HG03521 (cell line): Measurements from ENCODE around the gene EPHB1.

ENCODE experiments used
- ATAC-seq: cut with Tn5 transposase; IDR thresholded peaks from one replicate; pipeline ENCODE4 v1.9.1; 2021; ENCODE audit warnings: mild to moderate bottlenecking, moderate library complexity; ENCODE audit not compliant: unreplicated experiment

Gene EPHB1

DNA sequence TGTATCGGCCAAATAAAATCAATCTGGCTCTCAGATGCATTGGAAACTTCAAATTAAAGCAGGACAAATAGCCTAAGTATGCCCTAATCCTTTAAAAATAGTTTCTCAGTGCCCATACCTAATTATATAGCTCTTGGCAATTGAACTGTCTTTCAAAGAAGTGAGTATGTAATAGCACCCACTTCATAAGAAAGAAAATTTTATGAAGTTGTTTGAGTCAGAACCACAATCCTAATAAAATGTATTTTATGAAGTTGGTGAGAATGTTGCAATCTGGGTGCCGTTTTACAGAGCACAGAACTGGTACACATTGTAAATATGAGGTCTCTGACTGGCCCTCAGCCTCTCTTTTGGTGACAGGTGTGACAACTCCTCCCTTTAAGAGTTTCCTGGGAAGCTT lies 45.4 kb downstream of the EPHB1 start:
- ATAC-seq = no peak

DNA sequence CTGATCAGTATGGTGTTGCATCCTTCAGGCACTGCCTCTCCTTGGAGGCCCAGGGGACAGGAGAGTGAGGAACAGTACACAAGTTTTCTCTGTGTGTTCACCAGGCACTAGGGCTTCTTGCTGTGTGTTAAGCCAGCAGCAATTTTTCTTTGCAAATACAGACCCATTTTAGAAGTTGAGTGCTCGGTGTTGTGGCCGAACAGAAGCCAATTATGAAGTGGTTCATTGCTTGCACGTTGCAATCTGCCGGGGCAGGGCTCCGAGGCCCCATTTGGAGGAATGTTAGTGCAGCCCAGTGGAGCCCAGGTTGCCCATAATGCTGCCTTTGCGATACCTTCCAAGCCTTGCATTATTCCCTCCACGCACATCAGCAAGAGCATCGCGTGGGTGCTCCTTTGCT lies 51.0 kb downstream of the EPHB1 start:
- ATAC-seq = no peak

GRCh38 chr3:134846911-134847317 lies 51.9 kb downstream of the EPHB1 start:
- no peak for ATAC-seq

DNA sequence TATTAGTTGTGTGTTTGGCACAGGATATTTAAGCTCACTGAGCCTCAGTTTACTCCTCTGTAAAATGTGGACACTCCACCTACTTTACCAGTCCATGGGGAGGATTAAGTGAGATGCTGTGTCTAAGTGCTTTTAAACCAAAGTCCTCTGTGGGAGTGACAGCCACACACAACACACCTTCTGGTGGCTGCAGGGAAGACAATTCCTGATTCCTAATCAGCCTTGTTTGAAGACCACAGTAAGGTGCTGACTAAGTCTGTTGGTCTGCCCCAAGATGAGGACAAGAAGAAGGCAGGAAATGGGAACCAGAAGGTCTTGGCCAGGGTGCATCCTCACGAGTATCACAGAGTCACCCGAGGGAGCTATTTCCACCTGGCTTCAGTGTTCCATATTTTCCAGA lies 52.3 kb downstream of the EPHB1 start:
- ATAC-seq = no peak

DNA sequence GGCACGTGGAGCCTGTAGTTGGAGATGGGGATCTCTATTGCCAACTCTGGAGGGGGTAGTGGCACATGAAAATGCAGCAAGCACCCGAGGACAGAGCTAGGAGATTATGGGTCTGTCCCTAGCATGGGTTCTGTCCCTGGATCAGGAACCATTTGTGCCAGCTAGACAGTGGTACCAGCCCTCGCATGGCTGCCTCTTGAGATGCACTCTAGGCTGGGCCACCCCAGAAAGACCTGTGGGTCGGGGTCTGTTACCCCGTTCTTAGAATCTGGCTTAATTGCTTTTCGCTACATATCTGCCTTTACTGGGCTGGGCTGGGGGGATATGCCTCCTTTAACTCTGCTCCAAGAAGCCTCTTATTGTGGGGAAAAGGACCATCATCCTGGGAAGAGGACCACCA lies 54.5 kb downstream of the EPHB1 start:
- ATAC-seq = no peak

DNA sequence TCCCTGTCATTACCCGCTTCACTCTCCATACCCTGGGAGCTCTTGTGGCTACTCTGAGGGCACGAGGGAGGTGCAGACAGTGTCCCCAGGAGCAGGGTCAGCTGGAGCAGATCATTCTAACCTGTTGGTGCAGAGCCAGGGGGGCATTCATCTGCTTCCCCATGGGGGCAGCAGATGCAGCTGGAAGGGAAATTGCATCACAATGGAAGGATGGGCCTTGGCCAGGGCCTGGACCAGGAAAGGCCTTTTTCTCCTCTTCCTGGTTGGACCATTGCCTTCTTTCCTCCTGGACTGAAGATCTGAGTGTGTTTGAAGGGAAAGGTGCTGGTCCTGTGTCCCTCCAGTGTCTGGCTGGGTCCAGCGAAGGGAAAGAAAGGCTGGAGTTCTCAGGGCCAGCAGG lies 55.7 kb downstream of the EPHB1 start:
- no peak for ATAC-seq

DNA sequence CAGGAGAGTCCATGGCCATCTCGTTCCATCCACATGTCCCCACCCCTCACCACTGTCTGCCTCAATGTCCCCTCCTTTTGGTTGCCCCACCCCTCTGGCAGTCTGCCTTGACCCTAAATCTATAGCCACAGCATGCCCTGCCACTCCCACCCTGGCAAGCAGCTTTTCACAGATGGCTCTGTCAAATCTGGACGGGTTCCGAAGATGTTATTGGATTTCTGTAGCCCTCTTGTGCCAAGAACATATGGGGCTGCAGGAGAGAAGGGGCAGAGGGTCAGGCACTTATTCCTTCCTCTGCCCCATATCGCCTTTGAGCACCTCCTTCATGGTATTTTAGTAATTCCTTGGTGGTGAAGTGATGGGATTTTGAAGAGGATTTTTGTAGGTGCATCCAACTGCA lies 57.1 kb downstream of the EPHB1 start:
- ATAC-seq = no peak

DNA sequence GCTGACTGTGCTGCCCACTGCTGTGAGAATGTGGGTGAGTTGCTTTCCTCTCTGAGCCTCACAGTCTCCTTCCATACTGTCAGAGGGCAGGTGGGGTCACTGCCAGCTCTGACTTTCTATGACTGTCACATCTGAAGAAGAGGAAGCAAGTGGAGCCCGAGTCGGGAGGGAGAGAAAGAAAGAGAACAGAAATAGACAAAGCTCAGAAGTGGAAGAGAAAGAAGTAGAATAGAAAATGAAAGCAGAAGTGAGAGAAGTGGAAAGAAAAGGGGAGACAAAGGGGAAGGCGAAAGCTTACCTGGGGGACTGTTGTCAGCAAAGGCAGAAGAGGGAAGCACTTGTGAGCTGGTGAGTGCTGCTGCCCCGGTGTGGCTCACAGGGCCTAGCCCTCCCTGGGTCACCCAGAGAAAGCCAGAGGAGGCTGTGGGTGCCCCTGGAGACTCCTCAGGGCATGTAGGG lies 57.9 kb downstream of the EPHB1 start:
- ATAC-seq = peak; percentile 94

DNA sequence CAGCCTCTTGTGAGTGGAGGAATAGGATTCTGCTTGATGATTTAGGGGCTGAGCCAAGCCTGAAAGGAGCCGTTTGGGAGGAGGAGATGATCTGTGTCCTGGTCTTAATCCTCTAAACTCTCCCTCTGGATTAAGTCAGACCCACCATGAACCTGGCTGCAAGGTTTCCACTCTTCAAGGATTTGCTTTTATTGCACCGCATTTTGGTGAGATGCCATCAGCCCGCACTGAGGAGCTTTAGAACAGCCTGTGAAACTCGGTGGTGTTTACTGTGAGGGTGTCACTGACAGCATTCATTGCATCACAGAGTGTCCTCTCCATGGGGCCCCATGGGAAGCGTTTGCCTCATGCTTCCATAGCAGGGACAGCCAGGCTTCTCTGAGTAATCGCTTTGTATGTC lies 59.2 kb downstream of the EPHB1 start:
- no peak for ATAC-seq

- ATAC-seq = no peak
These were observed 62.3 kb downstream of the EPHB1 start for GRCh38 chr3:134857356-134857755.

DNA sequence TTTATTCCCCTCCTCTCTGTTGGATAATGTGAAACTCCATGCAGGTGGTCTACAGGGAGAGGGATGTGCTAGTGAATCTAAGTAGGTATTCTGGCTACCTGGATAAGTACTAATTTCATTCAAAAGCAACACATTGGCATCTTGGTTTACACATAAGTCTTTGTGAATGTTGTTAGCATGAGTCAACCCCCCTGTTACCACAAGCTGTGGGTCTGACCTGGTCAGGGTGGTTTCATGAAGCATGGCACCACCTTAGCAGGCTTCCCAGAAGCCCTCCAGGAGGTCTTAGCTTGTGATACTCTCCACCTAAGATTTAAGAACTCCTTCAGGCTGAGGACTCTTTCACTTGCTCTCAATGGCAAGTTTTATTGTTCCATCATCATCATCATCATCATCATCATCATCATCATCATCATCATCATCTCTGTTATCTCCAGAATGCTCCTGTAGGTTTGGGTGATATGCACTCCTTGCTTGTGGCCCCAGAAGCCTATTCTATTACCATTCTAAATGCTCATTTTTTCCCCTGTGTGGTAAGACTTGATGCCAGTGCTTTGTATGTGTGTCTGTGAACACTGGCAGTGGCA lies 62.8 kb downstream of the EPHB1 start:
- no peak for ATAC-seq

DNA sequence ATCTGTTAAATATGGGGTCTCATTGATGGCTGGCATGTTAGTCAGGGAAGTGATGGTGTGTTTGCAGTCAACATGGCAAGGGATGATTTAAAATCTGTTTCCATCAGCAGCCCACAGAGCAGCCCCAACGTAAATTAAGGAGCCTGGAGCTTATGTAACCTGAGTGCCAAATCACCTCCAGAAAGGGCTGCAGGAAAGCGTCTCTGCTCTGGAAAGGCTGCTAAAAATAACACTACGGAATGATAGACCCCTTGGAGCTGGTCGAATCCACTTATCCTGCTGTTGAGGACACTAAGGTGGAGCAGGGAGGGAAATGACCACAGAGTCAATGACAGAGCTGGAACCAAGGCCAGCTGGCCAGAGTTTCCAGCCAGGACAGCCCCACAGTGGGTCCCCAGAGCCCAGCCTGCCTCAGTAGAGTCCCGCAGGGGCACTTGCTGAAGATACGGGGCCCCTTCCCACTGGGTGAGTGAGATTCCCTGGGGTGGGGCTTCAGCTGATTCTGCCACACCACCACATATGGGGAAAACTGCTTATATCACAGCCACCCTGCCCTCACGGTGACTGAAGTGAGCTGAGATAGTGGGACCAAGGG lies 63.5 kb downstream of the EPHB1 start:
- no peak for ATAC-seq

GRCh38 chr3:134859341-134859740 lies 64.3 kb downstream of the EPHB1 start:
- ATAC-seq = no peak

- ATAC-seq = no peak
These were observed 65.1 kb downstream of the EPHB1 start for GRCh38 chr3:134860141-134860540.

DNA sequence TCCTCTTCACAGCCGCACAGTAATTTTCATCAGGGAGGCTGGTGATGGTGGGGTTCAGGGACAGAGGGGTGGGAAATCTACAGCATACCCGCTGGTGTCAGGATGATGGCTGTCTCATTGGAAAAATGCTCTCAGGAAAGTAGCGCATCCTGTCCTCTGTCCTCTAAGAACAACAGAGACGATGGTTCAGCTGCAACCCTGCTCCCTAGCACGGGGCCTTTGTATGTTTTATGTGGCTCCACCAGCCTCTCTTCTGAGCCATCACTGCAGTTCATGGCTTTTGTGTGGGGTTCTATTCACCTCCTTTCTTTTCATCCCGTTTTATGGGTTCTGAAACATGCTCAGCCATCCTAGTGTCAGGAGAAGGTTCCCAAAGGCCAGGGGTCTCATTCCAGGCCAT lies 68.9 kb downstream of the EPHB1 start:
- ATAC-seq = no peak

- no peak for ATAC-seq
These were observed 69.6 kb downstream of the EPHB1 start for GRCh38 chr3:134864636-134865035.

- ATAC-seq = no peak
These were observed 72.2 kb downstream of the EPHB1 start for GRCh38 chr3:134867277-134867676.

- no peak for ATAC-seq
These were observed 74.2 kb downstream of the EPHB1 start for GRCh38 chr3:134869153-134869726.

DNA sequence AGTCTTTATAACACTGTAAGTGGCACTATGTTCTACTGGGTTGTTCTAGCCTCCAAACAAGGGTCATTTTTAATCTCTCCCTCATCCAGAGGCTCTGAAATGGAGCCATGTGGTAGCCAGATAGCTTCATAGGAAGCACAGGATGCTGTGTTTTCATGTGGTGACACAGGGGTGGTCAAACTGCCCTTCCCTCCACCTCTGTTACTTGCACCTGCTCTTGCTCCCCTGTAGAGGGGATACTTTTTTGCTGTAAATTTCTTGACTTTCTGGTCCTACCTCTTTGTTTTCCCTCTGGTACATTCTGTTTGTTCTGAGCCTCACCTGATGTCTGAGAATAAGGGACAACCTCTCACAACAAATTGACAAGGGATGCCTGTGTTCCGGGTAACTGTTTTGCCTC lies 76.8 kb downstream of the EPHB1 start:
- no peak for ATAC-seq

GRCh38 chr3:134872440-134873388 lies 77.7 kb downstream of the EPHB1 start:
- no peak for ATAC-seq

DNA sequence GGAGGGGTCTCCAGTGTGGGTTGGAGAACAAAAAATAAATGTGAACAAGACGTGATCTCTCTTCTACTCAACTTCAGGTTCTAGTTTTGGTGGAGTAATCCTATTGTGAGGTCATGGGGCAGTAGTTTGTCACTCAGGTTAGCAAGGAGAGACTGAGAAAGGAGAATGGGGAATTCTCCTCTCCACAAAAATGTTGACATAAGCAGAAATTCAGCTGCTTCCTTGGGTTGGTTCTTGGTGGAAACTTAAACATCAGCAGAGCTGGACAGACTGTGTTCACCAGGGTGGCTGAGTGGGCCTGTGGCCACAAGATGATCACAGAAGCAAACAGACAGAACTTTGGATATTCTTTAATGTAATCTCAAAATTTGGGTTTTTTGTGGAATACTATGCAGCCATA lies 78.7 kb downstream of the EPHB1 start:
- ATAC-seq = no peak
